Dermis blood vessel endothelial cell (primary cell): ENCODE data around the gene MPIG6B. TPM values are rescaled to one million over a fixed set of nuclear protein-coding genes. Genes with fewer than 3 reads are reported as not detected.
A peak's percentile ranks its signal among the peaks of the same experiment; 100 is the strongest.

ENCODE experiments used
- DNase-seq: peaks from one replicate; pipeline ENCODE4 v3.0.0; 2010
- total RNA-seq: library from RNA; depleted of rRNA; stranded (reverse); fragments of >200 nt; gene quantifications from 2 replicates; pipeline ENCODE4 v1.2.3, GENCODE V29; 2014

Gene MPIG6B
- total RNA-seq, 1 donor from 2014 or later: not detected

GRCh38 chr6:31722173-31722572 lies 1.0 kb upstream of the MPIG6B start:
- DNase-seq: no peak

- no peak for DNase-seq
Measured at GRCh38 chr6:31723980-31724691, 963 bp downstream of the MPIG6B start.

GRCh38 chr6:31725502-31726350 lies 2.6 kb downstream of the MPIG6B start:
- DNase-seq: peak; percentile 62

GRCh38 chr6:31727034-31727716 lies 4.0 kb downstream of the MPIG6B start:
- no peak for DNase-seq

GRCh38 chr6:31727717-31728671 lies 4.8 kb downstream of the MPIG6B start:
- DNase-seq: no peak

- DNase-seq: no peak
Measured at GRCh38 chr6:31728767-31729514, 5.8 kb downstream of the MPIG6B start, which contains the start of gene DDAH2. TSS of gene DDAH2 (minus strand) at chr6:31729299. CDS start at chr6:31729161, 138 bp downstream.

GRCh38 chr6:31729515-31729978 lies 6.4 kb downstream of the MPIG6B start:
- peak; percentile 93 for DNase-seq

GRCh38 chr6:31729979-31730630 lies 6.9 kb downstream of the MPIG6B start:
- DNase-seq: peak; percentile 95

- DNase-seq: no peak
Measured at GRCh38 chr6:31730631-31731086, 7.5 kb downstream of the MPIG6B start.

GRCh38 chr6:31732029-31732428 lies 8.9 kb downstream of the MPIG6B start:
- no peak for DNase-seq

- DNase-seq: no peak
Measured at GRCh38 chr6:31733734-31734133, 10.6 kb downstream of the MPIG6B start.

- no peak for DNase-seq
Measured at GRCh38 chr6:31734247-31734820, 11.2 kb downstream of the MPIG6B start.

GRCh38 chr6:31734821-31735406 lies 11.7 kb downstream of the MPIG6B start:
- peak; percentile 88 for DNase-seq

GRCh38 chr6:31736021-31736767 lies 13.0 kb downstream of the MPIG6B start, which contains the start of gene CLIC1:
TSS of gene CLIC1 (minus strand) at chr6:31736530. CDS start at chr6:31736300, 230 bp downstream.
- DNase-seq: peak; percentile 83

GRCh38 chr6:31736768-31737314 lies 13.7 kb downstream of the MPIG6B start:
- peak; percentile 23 for DNase-seq

- peak; percentile 84 for DNase-seq
Measured at GRCh38 chr6:31737315-31737990, 14.3 kb downstream of the MPIG6B start.
